Naive thymus-derived CD4-positive, alpha-beta T cell (primary cell): Measurements from ENCODE around the gene EEF1AKMT4. TPM values are rescaled to one million over a fixed set of nuclear protein-coding genes. Genes with fewer than 3 reads are reported as not detected.
A peak's percentile ranks its signal among the peaks of the same experiment; 100 is the strongest.

Experiments used
- ATAC-seq: fragments of 150-1000 bp; cut with Tn5 transposase; 2 replicates; pipeline ENCODE4 v1.10.0; 2021; ENCODE audit warnings: mild to moderate bottlenecking, moderate library complexity
- CTCF ChIA-PET: fragments of 350-600 bp; sonication (Branson Sonifier 250); formaldehyde crosslinking; loops from one replicate; lab custom pipeline; 2021; ENCODE audit warnings: antibody characterized with exemption; lab: Charles Lee
- POLR2A ChIA-PET: fragments of 350-600 bp; sonication (Branson Sonifier 250); formaldehyde crosslinking; loops from one replicate; lab custom pipeline; 2021; ENCODE audit warnings: antibody characterized with exemption, inconsistent platforms; lab: Charles Lee
- DNase-seq, 9 donors: peaks; one replicate each; pipeline versions ENCODE4 v3.0.0 to v3.0.0-alpha.2; 2020 to 2022; ENCODE audit warnings: mixed read lengths in 1 of 9
- H3K27ac ChIP-seq: one replicate; pipeline ENCODE4 v1.7.0; 2013; ENCODE audit warnings: mild to moderate bottlenecking, low read depth, low read length, moderate library complexity
- H3K27me3 ChIP-seq, 2 donors: one replicate each; pipeline ENCODE4 v1.7.0; 2013; ENCODE audit warnings: low read length in 2 of 2, mild to moderate bottlenecking in 2 of 2, moderate library complexity in 2 of 2; ENCODE audit not compliant: control insufficient read depth in 2 of 2, insufficient read depth in 2 of 2
- H3K36me3 ChIP-seq, 3 experiments: 1 replicate in 2 of 3; 2 replicates in 1 of 3; pipeline ENCODE4 v1.7.0; 2013; ENCODE audit warnings: low read length in 3 of 3, mild to moderate bottlenecking in 3 of 3, moderate library complexity in 1 of 3; ENCODE audit not compliant: insufficient read depth in 3 of 3, control insufficient read depth in 2 of 3
- H3K4me1 ChIP-seq, 2 donors: one replicate each; pipeline ENCODE4 v1.7.0; 2013; ENCODE audit warnings: low read length in 2 of 2, mild to moderate bottlenecking in 2 of 2, moderate library complexity in 1 of 2; ENCODE audit not compliant: control insufficient read depth in 2 of 2, insufficient read depth in 2 of 2
- H3K4me3 ChIP-seq: 2 replicates; pipeline ENCODE4 v1.7.0; 2013; ENCODE audit warnings: mild to moderate bottlenecking, low read length
- H3K9me3 ChIP-seq, 3 experiments: 1 replicate in 2 of 3; 2 replicates in 1 of 3; pipeline ENCODE4 v1.7.0; 2013; ENCODE audit warnings: low read length in 3 of 3; ENCODE audit not compliant: control insufficient read depth in 2 of 3
- H3K27ac Mint-ChIP-seq, 9 donors: one replicate each; pipeline ENCODE4 v1.8.0; 2020 to 2022; ENCODE audit warnings: mixed read lengths in 9 of 9, mild to moderate bottlenecking in 8 of 9, moderate library complexity in 5 of 9, inconsistent platforms in 2 of 9
- H3K27me3 Mint-ChIP-seq, 5 donors: one replicate each; pipeline ENCODE4 v1.8.0; 2021 to 2022; ENCODE audit warnings: mixed read lengths in 5 of 5, mild to moderate bottlenecking in 1 of 5
- H3K36me3 Mint-ChIP-seq, 5 donors: one replicate each; pipeline ENCODE4 v1.8.0; 2020 to 2022; ENCODE audit warnings: mixed read lengths in 5 of 5, mild to moderate bottlenecking in 3 of 5, inconsistent platforms in 1 of 5
- H3K4me1 Mint-ChIP-seq, 7 donors: one replicate each; pipeline ENCODE4 v1.8.0; 2020 to 2022; ENCODE audit warnings: mixed read lengths in 7 of 7, mild to moderate bottlenecking in 3 of 7, inconsistent platforms in 1 of 7
- H3K4me3 Mint-ChIP-seq, 10 donors: one replicate each; pipeline ENCODE4 v1.8.0; 2020 to 2022; ENCODE audit warnings: mild to moderate bottlenecking in 10 of 10, mixed read lengths in 10 of 10, moderate library complexity in 6 of 10, inconsistent platforms in 2 of 10
- H3K9me3 Mint-ChIP-seq, 11 donors: one replicate each; pipeline ENCODE4 v1.8.0; 2020 to 2022; ENCODE audit warnings: mixed read lengths in 11 of 11, mild to moderate bottlenecking in 4 of 11, inconsistent platforms in 1 of 11, moderate library complexity in 1 of 11
- intact Hi-C, 2 donors: fragments of 100-400 bp; cut with micrococcal nuclease; formaldehyde crosslinking; loops; one replicate each; pipeline ENCODE4 v1.15.1; 2023
- polyA plus RNA-seq, 2 donors: library from polyadenylated mRNA; unstranded; fragments of 300-500 nt; fragmentation: Illumina TruSeq; gene quantifications; one replicate each; pipeline ENCODE4 v1.2.3, GENCODE V29; 2021
- total RNA-seq, 6 experiments: library from RNA in 5 of 6; stranded (reverse) in 5 of 6; gene quantifications; 1 replicate in 5 of 6; 2 replicates in 1 of 6; pipeline ENCODE4 v1.2.3 and lab custom pipeline; 2021 to 2026

Gene EEF1AKMT4
- total and polyA plus RNA-seq, 7 experiments from 2014 or later = 0.27 to 6.6 (median 2.3) TPM

GRCh38 chr3:184239221-184239620 is 10.3 kb upstream of the EEF1AKMT4 start:
- no peaks in the 10 kb centered on the region for H3K4me1 ChIP-seq
- no peaks in the 10 kb centered on the region for H3K9me3 ChIP-seq
- peaks cover 0 to 28% (median 9%) of the 10 kb centered on the region in 3 experiments for H3K36me3 ChIP-seq
- no peak overlapping the region for H3K27ac Mint-ChIP-seq
- H3K9me3 Mint-ChIP-seq = peaks cover 0 to 2% (median 0%) of the 10 kb centered on the region in 11 donors
- no peak overlapping the region for H3K4me3 Mint-ChIP-seq
- ATAC-seq (no peak), DNase-seq (no peak)
- POLR2A ChIA-PET = interaction anchor here (1.1 kb wide), 1 partner anchor 12 kb away, joined by 3 read pairs; no protein-coding TSS in a partner anchor
- H3K27me3 ChIP-seq = no peaks in the 10 kb centered on the region
- H3K4me1 Mint-ChIP-seq = peaks cover 0 to 4% (median 0%) of the 10 kb centered on the region in 7 donors
- no peak overlapping the region for H3K27ac ChIP-seq
- intact Hi-C loops = no loop called here
- CTCF ChIA-PET = interaction anchor here (0.9 kb wide), 1 partner anchor 13 kb away, joined by 4 read pairs; no protein-coding TSS in a partner anchor
- no peak overlapping the region for H3K4me3 ChIP-seq
- H3K36me3 Mint-ChIP-seq = peaks cover 0 to 20% (median 8%) of the 10 kb centered on the region in 5 donors
- H3K27me3 Mint-ChIP-seq = peaks cover 0 to 1% (median 0%) of the 10 kb centered on the region in 5 donors

DNA sequence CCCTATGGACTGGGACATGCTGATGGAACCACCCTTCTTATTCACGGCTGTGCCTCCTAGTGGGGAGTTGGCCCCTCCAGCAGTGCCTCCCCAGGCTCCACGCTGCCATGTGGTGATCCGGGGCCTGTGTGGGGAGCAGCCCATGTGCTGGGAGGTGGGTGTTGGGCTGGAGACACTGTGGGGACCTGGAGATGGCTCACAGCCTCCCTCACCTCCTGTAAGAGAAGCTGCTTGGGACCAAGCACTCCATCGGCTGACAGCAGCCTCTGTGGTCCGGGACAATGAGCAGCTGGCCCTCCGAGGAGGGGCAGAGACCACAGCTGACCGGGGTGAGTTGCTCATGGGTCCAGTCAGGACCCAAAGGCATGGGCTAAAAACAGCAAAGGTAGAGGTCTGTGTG is 9.8 kb upstream of the EEF1AKMT4 start:
- Histone ChIP-seq H3K9me3 (no peaks in the 10 kb centered on the region), H3K27ac (no peak overlapping the region), H3K36me3 (peaks cover 0 to 33% (median 10%) of the 10 kb centered on the region in 3 experiments), H3K4me3 (no peak overlapping the region), H3K27me3 (no peaks in the 10 kb centered on the region), H3K4me1 (no peaks in the 10 kb centered on the region)
- POLR2A ChIA-PET = interaction anchor here (1.1 kb wide), 1 partner anchor 12 kb away, joined by 3 read pairs; no protein-coding TSS in a partner anchor
- no peak for ATAC-seq
- peaks cover 0 to 2% (median 0%) of the 10 kb centered on the region in 11 donors for H3K9me3 Mint-ChIP-seq
- no peak for DNase-seq
- intact Hi-C loops = loop anchor here in 1 of 2 donors (1.0 kb wide), 2 partner anchors 10 to 20 kb away; partner anchors contain the start of gene EEF1AKMT4
- H3K4me1 Mint-ChIP-seq = peaks cover 0 to 4% (median 0%) of the 10 kb centered on the region in 7 donors
- H3K4me3 Mint-ChIP-seq = no peak overlapping the region
- peaks cover 0 to 25% (median 9%) of the 10 kb centered on the region in 5 donors for H3K36me3 Mint-ChIP-seq
- CTCF ChIA-PET = interaction anchor here (1.0 to 1.5 kb wide), 2 partner anchors 10 to 274 kb away, joined by 3 to 4 read pairs; no protein-coding TSS in a partner anchor
- H3K27ac Mint-ChIP-seq = no peak overlapping the region
- H3K27me3 Mint-ChIP-seq = no peaks in the 10 kb centered on the region

DNA sequence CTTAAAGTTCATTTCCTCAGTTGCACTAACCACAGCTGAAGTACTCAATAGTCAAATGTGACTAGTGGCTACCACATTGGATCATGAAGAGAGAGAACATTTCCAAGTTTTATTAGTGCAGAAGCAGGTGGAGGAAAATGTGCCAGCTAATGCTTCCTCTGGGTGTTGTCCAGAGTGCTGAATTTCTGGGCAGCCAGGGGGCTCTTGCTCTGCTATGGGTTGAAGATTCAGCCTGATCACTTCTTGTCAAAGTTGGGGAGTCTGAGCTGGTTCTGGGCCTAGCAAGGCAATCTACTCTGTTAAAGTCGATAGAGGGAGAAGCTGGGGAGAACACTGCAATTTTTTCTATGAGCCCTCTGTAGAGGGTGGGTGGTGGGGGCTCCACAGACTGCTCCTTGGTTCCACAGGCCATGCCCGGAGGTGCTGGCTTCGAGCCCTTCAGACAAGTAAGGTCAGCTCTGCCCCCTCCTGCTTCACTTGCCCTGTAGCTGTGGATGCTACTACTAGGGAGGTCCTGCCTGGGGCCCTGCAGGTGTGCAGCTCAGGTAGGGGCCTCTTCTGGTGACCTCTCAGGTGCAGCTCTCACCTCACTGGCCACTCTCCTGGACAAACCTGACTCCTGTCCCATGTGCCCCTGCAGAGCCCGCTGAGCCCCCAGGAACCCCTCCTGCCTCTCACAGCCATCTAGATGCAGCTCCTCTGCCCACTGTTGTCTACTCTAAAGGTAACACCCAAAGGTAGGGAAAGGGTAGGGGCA is 8.9 kb upstream of the EEF1AKMT4 start:
- Mint-ChIP-seq H3K36me3 (peaks cover 0 to 31% (median 14%) of the 10 kb centered on the region in 5 donors), H3K9me3 (peaks cover 0 to 2% (median 0%) of the 10 kb centered on the region in 11 donors), H3K27ac (no peak overlapping the region), H3K4me3 (no peak overlapping the region), H3K27me3 (no peaks in the 10 kb centered on the region), H3K4me1 (peaks cover 0 to 6% (median under 1%) of the 10 kb centered on the region in 7 donors)
- Histone ChIP-seq H3K4me3 (no peak overlapping the region), H3K27ac (no peak overlapping the region), H3K4me1 (no peaks in the 10 kb centered on the region), H3K36me3 (peaks cover 0 to 42% (median 16%) of the 10 kb centered on the region in 3 experiments), H3K27me3 (no peaks in the 10 kb centered on the region), H3K9me3 (no peaks in the 10 kb centered on the region)
- ChIA-PET CTCF (interaction anchor here (1.0 to 1.5 kb wide), 2 partner anchors 9 to 273 kb away, joined by 3 to 4 read pairs; no protein-coding TSS in a partner anchor), POLR2A (interaction anchor here (1.1 kb wide), 1 partner anchor 13 kb away, joined by 3 read pairs; no protein-coding TSS in a partner anchor)
- DNase-seq = no peak
- intact Hi-C loops = loop anchor here in 1 of 2 donors (1.0 kb wide), 2 partner anchors 9 to 19 kb away; partner anchors contain the start of gene EEF1AKMT4
- ATAC-seq = no peak

- Histone ChIP-seq H3K9me3 (no peaks in the 10 kb centered on the region), H3K4me1 (no peaks in the 10 kb centered on the region), H3K36me3 (peaks cover 0 to 47% (median 16%) of the 10 kb centered on the region in 3 experiments), H3K4me3 (no peak overlapping the region), H3K27ac (no peak overlapping the region), H3K27me3 (no peaks in the 10 kb centered on the region)
- peaks cover 0 to 31% (median 18%) of the 10 kb centered on the region in 5 donors for H3K36me3 Mint-ChIP-seq
- H3K4me1 Mint-ChIP-seq = peaks cover 0 to 11% (median 5%) of the 10 kb centered on the region in 7 donors
- POLR2A ChIA-PET = no interaction called here
- H3K27ac Mint-ChIP-seq = no peak overlapping the region
- DNase-seq (no peak), ATAC-seq (no peak)
- H3K27me3 Mint-ChIP-seq = no peaks in the 10 kb centered on the region
- no peak overlapping the region for H3K4me3 Mint-ChIP-seq
- peaks cover 0 to 2% (median 0%) of the 10 kb centered on the region in 11 donors for H3K9me3 Mint-ChIP-seq
- intact Hi-C loops = no loop called here
- CTCF ChIA-PET = interaction anchor here (1.5 kb wide), 1 partner anchor 273 kb away, joined by 3 read pairs; no protein-coding TSS in a partner anchor
These were observed 8.4 kb upstream of the EEF1AKMT4 start for GRCh38 chr3:184241141-184241446.

GRCh38 chr3:184241447-184242296 is 7.8 kb upstream of the EEF1AKMT4 start:
- POLR2A ChIA-PET = no interaction called here

DNA sequence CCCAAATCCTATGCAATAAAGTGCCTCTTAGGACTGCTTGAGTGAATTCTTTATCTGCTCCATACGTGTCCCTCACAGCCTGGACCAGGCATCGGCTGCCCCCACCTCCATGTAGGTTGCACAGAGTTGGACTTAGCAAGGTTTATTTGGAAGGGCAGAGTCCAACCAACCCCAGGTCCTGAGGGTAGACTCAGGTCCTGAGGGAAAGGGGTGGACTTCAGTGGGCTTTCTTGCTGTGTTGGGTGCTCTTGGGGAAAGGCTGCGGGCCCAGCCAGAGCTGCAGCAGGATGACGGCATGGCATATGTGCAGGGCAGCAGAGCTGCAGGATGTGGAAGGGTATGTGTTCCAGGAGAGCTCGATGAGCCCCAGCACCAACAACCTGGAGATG is 7.2 kb upstream of the EEF1AKMT4 start:
- ATAC-seq (no peak), DNase-seq (no peak)
- Mint-ChIP-seq H3K27ac (no peak overlapping the region), H3K9me3 (peaks cover 0 to 2% (median 0%) of the 10 kb centered on the region in 11 donors), H3K4me3 (no peak overlapping the region), H3K27me3 (no peaks in the 10 kb centered on the region), H3K36me3 (peaks cover 0 to 31% (median 20%) of the 10 kb centered on the region in 5 donors), H3K4me1 (peaks cover 0 to 12% (median 9%) of the 10 kb centered on the region in 7 donors)
- H3K4me3 ChIP-seq = no peak overlapping the region
- H3K27me3 ChIP-seq = no peaks in the 10 kb centered on the region
- H3K9me3 ChIP-seq = no peaks in the 10 kb centered on the region
- peaks cover 0 to 47% (median 16%) of the 10 kb centered on the region in 3 experiments for H3K36me3 ChIP-seq
- H3K27ac ChIP-seq = no peak overlapping the region
- intact Hi-C loops = no loop called here
- H3K4me1 ChIP-seq = peaks cover 0 to 1% of the 10 kb centered on the region in 2 donors
- ChIA-PET CTCF (no interaction called here), POLR2A (no interaction called here)

More at GRCh38 chr3:184241447-184242296, 7.8 kb upstream of the EEF1AKMT4 start:
- Histone ChIP-seq H3K36me3 (peaks cover 0 to 47% (median 16%) of the 10 kb centered on the region in 3 experiments), H3K27ac (no peak overlapping the region), H3K27me3 (no peaks in the 10 kb centered on the region), H3K9me3 (no peaks in the 10 kb centered on the region), H3K4me1 (no peaks in the 10 kb centered on the region), H3K4me3 (no peak overlapping the region)
- no peak overlapping the region for H3K27ac Mint-ChIP-seq
- H3K9me3 Mint-ChIP-seq = peaks cover 0 to 2% (median 0%) of the 10 kb centered on the region in 11 donors
- no peaks in the 10 kb centered on the region for H3K27me3 Mint-ChIP-seq
- CTCF ChIA-PET = no interaction called here
- ATAC-seq (peak; percentile 45), DNase-seq (no peak)
- peaks cover 0 to 31% (median 20%) of the 10 kb centered on the region in 5 donors for H3K36me3 Mint-ChIP-seq
- H3K4me1 Mint-ChIP-seq = peaks cover 0 to 12% (median 9%) of the 10 kb centered on the region in 7 donors
- intact Hi-C loops = no loop called here
- no peak overlapping the region for H3K4me3 Mint-ChIP-seq
